Suprapubic skin (tissue), 4 donors: ENCODE results near the gene RBM19. TPM values are rescaled to one million over a fixed set of nuclear protein-coding genes. Genes with fewer than 3 reads are reported as not detected.
"Not testable (repeated sequence)": the region's sequence is repeated elsewhere in the genome, so short reads cannot be mapped to it uniquely, and the experiment has no call there.

Experiments
- DNase-seq, 2 donors: peaks; one replicate each; pipeline ENCODE4 v3.0.0-alpha.2; 2019; ENCODE audit warnings: low spot score in 2 of 2
- H3K27ac ChIP-seq: fragments of 200-600 bp; sonication (generic); one replicate; pipeline ENCODE4 v1.5.1; 2019
- H3K27me3 ChIP-seq: fragments of 200-600 bp; sonication (generic); one replicate; pipeline ENCODE4 v1.5.1; 2019
- H3K36me3 ChIP-seq: fragments of 200-600 bp; sonication (generic); one replicate; pipeline ENCODE4 v1.5.1; 2019
- H3K4me1 ChIP-seq: fragments of 200-600 bp; sonication (generic); one replicate; pipeline ENCODE4 v1.5.1; 2019
- H3K4me3 ChIP-seq: fragments of 200-600 bp; sonication (generic); one replicate; pipeline ENCODE4 v1.5.1; 2019; ENCODE audit warnings: mild to moderate bottlenecking
- H3K9me3 ChIP-seq: fragments of 200-600 bp; sonication (generic); one replicate; pipeline ENCODE4 v1.5.1; 2019
- CTCF ChIP-seq, 2 donors: fragments of 200-600 bp in 1 of 2; fragments of 450-650 bp in 1 of 2; sonication (generic) in 1 of 2; IDR thresholded peaks; one replicate each; pipeline ENCODE4 v1.5.1; 2016 to 2019; ENCODE audit warnings: antibody characterized with exemption in 2 of 2, mild to moderate bottlenecking in 1 of 2, moderate library complexity in 1 of 2
- EP300 ChIP-seq: sonication (generic); formaldehyde crosslinking; IDR thresholded peaks from one replicate; pipeline ENCODE4 v1.6.1; 2017; ENCODE audit warnings: antibody characterized with exemption
- POLR2A ChIP-seq, 2 donors: fragments of 450-650 bp; IDR thresholded peaks; one replicate each; pipeline ENCODE4 v1.6.1; 2017; ENCODE audit warnings: antibody characterized with exemption in 2 of 2, mild to moderate bottlenecking in 2 of 2, moderate library complexity in 2 of 2
- POLR2AphosphoS5 ChIP-seq, 3 donors: sonication (generic); formaldehyde crosslinking; IDR thresholded peaks; one replicate each; pipeline ENCODE4 v1.6.1; 2017; ENCODE audit warnings: antibody characterized with exemption in 3 of 3
- WGBS: methylation state at CpG from one replicate; pipeline ENCODE4 v1.1.5; 2018; 5-methylcytosine and 5-hydroxymethylcytosine counted together
- total RNA-seq, 4 donors: library from RNA; depleted of rRNA; stranded (reverse); fragments of >200 nt; gene quantifications; one replicate each; pipeline ENCODE4 v1.1.0, GENCODE V29; 2016

Gene RBM19
- total RNA-seq, 4 donors from 2014 or later, result 26.8 to 51.4 (median 28.2) TPM

GRCh38 chr12:113906411-113907200 lies 59.5 kb downstream of the RBM19 start:
- peaks cover 67% of the 10 kb centered on the region for H3K36me3 ChIP-seq
- no peaks in the 10 kb centered on the region for H3K4me1 ChIP-seq
- WGBS, result 91% methylated on average over 19 of the region's 19 CpGs
- no peaks in the 10 kb centered on the region for H3K9me3 ChIP-seq
- TF ChIP-seq POLR2A (IDR thresholded peaks at IDR 0.05) (no peak), POLR2AphosphoS5 (IDR thresholded peaks at IDR 0.05) (no peak), EP300 (no peak), CTCF (IDR thresholded peaks at IDR 0.05) (no peak)
- no peak overlapping the region for H3K4me3 ChIP-seq
- H3K27me3 ChIP-seq, result no peaks in the 10 kb centered on the region
- DNase-seq, result no peak
- no peak overlapping the region for H3K27ac ChIP-seq

GRCh38 chr12:113905829-113906228 lies 60.3 kb downstream of the RBM19 start:
- no peak overlapping the region for H3K4me3 ChIP-seq
- no peaks in the 10 kb centered on the region for H3K27me3 ChIP-seq
- no peak overlapping the region for H3K27ac ChIP-seq
- TF ChIP-seq POLR2A (IDR thresholded peaks at IDR 0.05), result no peak
- no peak for TF ChIP-seq POLR2AphosphoS5 (IDR thresholded peaks at IDR 0.05)
- TF ChIP-seq CTCF (IDR thresholded peaks at IDR 0.05), result no peak
- no peak for TF ChIP-seq EP300
- DNase-seq, result no peak
- no peaks in the 10 kb centered on the region for H3K9me3 ChIP-seq
- peaks cover 4% of the 10 kb centered on the region for H3K4me1 ChIP-seq
- peaks cover 60% of the 10 kb centered on the region for H3K36me3 ChIP-seq
- WGBS, result 85% methylated on average over 4 of the region's 4 CpGs

- H3K36me3 ChIP-seq, result peaks cover 37% of the 10 kb centered on the region
- no peak overlapping the region for H3K4me3 ChIP-seq
- 58% methylated on average over 4 of the region's 4 CpGs for WGBS
- TF ChIP-seq EP300 (no peak), POLR2AphosphoS5 (IDR thresholded peaks at IDR 0.05) (no peak), CTCF (IDR thresholded peaks at IDR 0.05) (no peak), POLR2A (IDR thresholded peaks at IDR 0.05) (no peak)
- DNase-seq, result no peak
- no peak overlapping the region for H3K27ac ChIP-seq
- no peaks in the 10 kb centered on the region for H3K27me3 ChIP-seq
- H3K4me1 ChIP-seq, result peaks cover 21% of the 10 kb centered on the region
- no peaks in the 10 kb centered on the region for H3K9me3 ChIP-seq
These were observed 62.7 kb downstream of the RBM19 start for GRCh38 chr12:113903381-113903863.

GRCh38 chr12:113901319-113901718 lies 64.8 kb downstream of the RBM19 start:
- H3K4me1 ChIP-seq, result peaks cover 21% of the 10 kb centered on the region
- 98% methylated on average over 6 of the region's 6 CpGs for WGBS
- H3K36me3 ChIP-seq, result peaks cover 16% of the 10 kb centered on the region
- not testable (repeated sequence) for H3K9me3 ChIP-seq, H3K27ac ChIP-seq, H3K4me3 ChIP-seq, DNase-seq, H3K27me3 ChIP-seq

- no peak for DNase-seq
- H3K27ac ChIP-seq, result peak overlapping the region; percentile 66
- 73% methylated on average over 2 of the region's 2 CpGs for WGBS
These were observed 65.4 kb downstream of the RBM19 start for GRCh38 chr12:113900716-113901115.

More at GRCh38 chr12:113900716-113901115, 65.4 kb downstream of the RBM19 start:
- Histone ChIP-seq H3K4me3 (no peak overlapping the region), H3K4me1 (peaks cover 21% of the 10 kb centered on the region), H3K36me3 (peaks cover 12% of the 10 kb centered on the region), H3K27me3 (no peaks in the 10 kb centered on the region), H3K9me3 (no peaks in the 10 kb centered on the region)
- TF ChIP-seq POLR2AphosphoS5 (IDR thresholded peaks at IDR 0.05) (no peak), POLR2A (IDR thresholded peaks at IDR 0.05) (no peak), EP300 (no peak), CTCF (IDR thresholded peaks at IDR 0.05) (no peak)
